ENCODE results near the gene COL11A2. TPM values are rescaled to one million over a fixed set of nuclear protein-coding genes. Genes with fewer than 3 reads are reported as not detected.

The COL11A2 gene
- total RNA-seq, 2 experiments from 2014 or later: 2.8 to 3.0 TPM

DNA sequence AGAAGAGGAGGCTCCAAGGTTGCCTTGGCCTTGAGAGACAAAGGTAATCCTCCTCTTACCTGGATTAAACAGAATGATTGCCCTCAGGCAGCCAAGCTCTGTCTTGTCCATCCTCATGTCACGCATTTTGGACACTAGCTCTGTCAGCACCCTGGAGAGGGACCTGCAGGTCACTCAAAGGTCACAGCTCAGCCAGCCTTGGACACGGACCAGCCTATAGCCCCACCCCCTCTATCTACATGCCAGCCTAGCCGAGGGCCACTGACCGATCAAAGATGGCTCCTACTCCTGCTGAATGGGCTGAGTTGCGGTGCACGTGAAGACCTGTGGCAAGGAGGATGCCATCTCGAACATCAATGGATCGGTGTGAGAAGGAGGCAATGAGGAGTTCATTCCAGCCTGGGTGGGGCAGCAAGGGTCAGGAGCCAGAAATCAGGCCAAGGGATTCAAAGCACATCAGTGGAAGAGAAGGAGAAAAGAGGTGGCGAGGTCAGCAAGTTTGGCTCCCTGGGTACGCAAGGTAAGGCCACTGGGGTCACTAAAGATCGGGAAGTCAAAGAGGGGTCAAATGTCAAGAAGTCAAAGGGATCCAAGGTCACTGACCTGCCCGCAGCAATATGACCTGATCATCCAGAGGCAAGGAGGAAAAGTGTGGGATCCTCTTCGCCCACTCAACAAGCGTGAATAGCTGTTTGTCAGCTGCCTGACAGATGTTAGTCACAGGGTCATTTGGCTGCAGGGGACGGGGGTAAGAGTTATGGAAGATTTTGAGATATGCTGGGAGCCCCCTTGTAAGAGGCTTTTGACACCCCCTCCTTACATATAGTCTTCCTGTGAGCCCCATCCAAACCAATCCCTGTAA, 3.3 kb upstream of the COL11A2 start:
- TF ChIP-seq, protein P1, sequence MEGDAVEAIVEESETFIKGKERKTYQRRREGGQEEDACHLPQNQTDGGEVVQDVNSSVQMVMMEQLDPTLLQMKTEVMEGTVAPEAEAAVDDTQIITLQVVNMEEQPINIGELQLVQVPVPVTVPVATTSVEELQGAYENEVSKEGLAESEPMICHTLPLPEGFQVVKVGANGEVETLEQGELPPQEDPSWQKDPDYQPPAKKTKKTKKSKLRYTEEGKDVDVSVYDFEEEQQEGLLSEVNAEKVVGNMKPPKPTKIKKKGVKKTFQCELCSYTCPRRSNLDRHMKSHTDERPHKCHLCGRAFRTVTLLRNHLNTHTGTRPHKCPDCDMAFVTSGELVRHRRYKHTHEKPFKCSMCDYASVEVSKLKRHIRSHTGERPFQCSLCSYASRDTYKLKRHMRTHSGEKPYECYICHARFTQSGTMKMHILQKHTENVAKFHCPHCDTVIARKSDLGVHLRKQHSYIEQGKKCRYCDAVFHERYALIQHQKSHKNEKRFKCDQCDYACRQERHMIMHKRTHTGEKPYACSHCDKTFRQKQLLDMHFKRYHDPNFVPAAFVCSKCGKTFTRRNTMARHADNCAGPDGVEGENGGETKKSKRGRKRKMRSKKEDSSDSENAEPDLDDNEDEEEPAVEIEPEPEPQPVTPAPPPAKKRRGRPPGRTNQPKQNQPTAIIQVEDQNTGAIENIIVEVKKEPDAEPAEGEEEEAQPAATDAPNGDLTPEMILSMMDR (IDR thresholded peaks at IDR 0.05): no peak

DNA sequence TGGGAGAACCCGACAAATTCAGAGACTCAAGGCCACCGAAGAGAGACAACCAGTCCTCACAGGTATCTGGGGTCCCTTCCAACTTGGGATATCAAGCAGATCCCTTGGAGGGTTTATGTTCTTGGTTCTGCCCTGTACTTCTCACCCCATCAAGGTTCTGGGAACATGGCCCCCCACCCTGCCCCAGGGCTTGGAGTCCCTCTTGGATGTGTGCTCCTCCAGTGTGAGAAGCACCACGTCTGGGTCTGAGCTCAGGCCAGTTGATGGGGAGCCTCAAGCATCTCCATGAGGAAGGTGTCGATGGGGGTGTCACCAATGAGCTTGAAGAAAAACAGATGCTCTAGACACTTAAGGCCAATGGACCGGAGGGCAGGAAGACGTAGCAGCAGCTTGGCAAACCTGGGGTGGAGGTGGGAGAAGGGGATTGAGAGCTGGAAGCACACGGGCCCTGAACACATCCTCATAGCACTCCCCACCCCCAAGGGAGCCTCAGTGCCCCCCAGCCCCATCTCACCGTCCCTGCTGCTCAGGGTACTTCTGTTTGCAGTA, 2.2 kb upstream of the COL11A2 start:
- ATAC-seq (ENCODE audit: poor library complexity) (no peak), DNase-seq (no peak)
- intact Hi-C loops (cut with DNase I, micrococcal nuclease): no loop called here
- Histone ChIP-seq H3K36me3 (ENCODE audit: insufficient read depth, low read length) (peaks cover 49% of the 10 kb centered on the region), H3K4me1 (ENCODE audit: insufficient read depth, low read length) (peaks cover 49% of the 10 kb centered on the region), H3K9me3 (ENCODE audit: control insufficient read depth in 1 of 2, insufficient read depth in 1 of 2, low read length in 2 of 2) (no peaks in the 10 kb centered on the region), H3K27ac (ENCODE audit: low read depth in 1 of 2, low read length in 2 of 2) (no peak overlapping the region), H3K27me3 (ENCODE audit: control insufficient read depth in 1 of 2, insufficient read depth in 2 of 2, low read length in 2 of 2) (peaks cover 15 to 20% of the 10 kb centered on the region in 2 experiments), H3K4me3 (ENCODE audit: low read length) (no peak overlapping the region)
- ChIA-PET POLR2A (no interaction called here), CTCF (interaction anchor here (0.8 kb wide), 1 partner anchor 33 kb away, joined by 4 read pairs; no protein-coding TSS in a partner anchor)
- Mint-ChIP-seq H3K4me1 (ENCODE audit: low read depth) (peaks cover 44% of the 10 kb centered on the region), H3K36me3 (ENCODE audit: low read depth) (peaks cover 63% of the 10 kb centered on the region), H3K9me3 (no peaks in the 10 kb centered on the region), H3K4me3 (peak overlapping the region; percentile 18), H3K27ac (peak overlapping the region; percentile 39), H3K27me3 (peaks cover 29% of the 10 kb centered on the region)
- TF ChIP-seq, protein P1 (IDR thresholded peaks at IDR 0.05): no peak

More for the DNA sequence above, 3.3 kb upstream of the COL11A2 start:
- ChIA-PET POLR2A (interaction anchor here (0.6 kb wide), 1 partner anchor 49 kb away, joined by 3 read pairs; no protein-coding TSS in a partner anchor), CTCF (no interaction called here)
- H3K36me3 ChIP-seq (ENCODE audit: insufficient read depth, low read length): peaks cover 49% of the 10 kb centered on the region
- no peak overlapping the region for H3K4me3 ChIP-seq (ENCODE audit: low read length)
- Mint-ChIP-seq H3K4me1 (ENCODE audit: low read depth) (peaks cover 51% of the 10 kb centered on the region), H3K36me3 (ENCODE audit: low read depth) (peaks cover 71% of the 10 kb centered on the region), H3K27ac (no peak overlapping the region), H3K9me3 (no peaks in the 10 kb centered on the region), H3K27me3 (peaks cover 18% of the 10 kb centered on the region), H3K4me3 (peak overlapping the region; percentile 54)
- no peak for DNase-seq
- peaks cover 15 to 20% of the 10 kb centered on the region in 2 experiments for H3K27me3 ChIP-seq (ENCODE audit: control insufficient read depth in 1 of 2, insufficient read depth in 2 of 2, low read length in 2 of 2)
- intact Hi-C loops (cut with DNase I, micrococcal nuclease): loop anchor here in 1 of 2 experiments (5.0 kb wide), 1 partner anchor 998 kb away; no protein-coding TSS in a partner anchor
- H3K4me1 ChIP-seq (ENCODE audit: insufficient read depth, low read length): peaks cover 53% of the 10 kb centered on the region
- no peak for ATAC-seq (ENCODE audit: poor library complexity)
- H3K27ac ChIP-seq (ENCODE audit: low read depth in 1 of 2, low read length in 2 of 2): no peak overlapping the region
- H3K9me3 ChIP-seq (ENCODE audit: control insufficient read depth in 1 of 2, insufficient read depth in 1 of 2, low read length in 2 of 2): no peaks in the 10 kb centered on the region

DNA sequence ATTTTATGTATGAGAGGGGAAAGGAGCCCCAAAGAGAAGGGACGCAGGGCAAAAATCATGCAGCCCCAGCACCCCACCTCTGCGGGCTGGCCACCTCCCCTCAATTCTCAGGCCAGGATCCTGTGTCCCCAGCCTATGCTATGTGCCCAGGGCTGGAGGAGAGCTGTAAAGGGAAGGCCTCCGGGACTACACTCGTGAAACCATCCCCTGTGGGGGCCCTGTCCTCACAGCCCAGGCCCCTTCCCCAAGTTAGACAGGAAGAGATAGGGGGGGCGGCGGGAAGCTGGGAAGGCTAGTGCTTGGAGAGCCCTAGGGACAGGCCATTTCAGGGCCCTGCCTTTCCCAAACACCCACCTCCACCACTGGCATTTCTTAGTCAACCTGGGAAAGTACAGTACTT, 1.4 kb upstream of the COL11A2 start:
- ChIA-PET POLR2A (interaction anchor here (1.3 kb wide), 1 partner anchor 15 kb away, joined by 5 read pairs; the partner anchor contains the start of gene RING1), CTCF (no interaction called here)
- H3K4me1 ChIP-seq (ENCODE audit: insufficient read depth, low read length): peaks cover 41% of the 10 kb centered on the region
- Mint-ChIP-seq H3K9me3 (no peaks in the 10 kb centered on the region), H3K4me1 (ENCODE audit: low read depth) (peaks cover 36% of the 10 kb centered on the region), H3K27me3 (peaks cover 35% of the 10 kb centered on the region), H3K36me3 (ENCODE audit: low read depth) (peaks cover 54% of the 10 kb centered on the region), H3K27ac (no peak overlapping the region), H3K4me3 (peak overlapping the region; percentile 58)
- intact Hi-C loops (cut with DNase I, micrococcal nuclease): no loop called here
- DNase-seq (no peak), ATAC-seq (ENCODE audit: poor library complexity) (no peak)
- peaks cover 15 to 20% of the 10 kb centered on the region in 2 experiments for H3K27me3 ChIP-seq (ENCODE audit: control insufficient read depth in 1 of 2, insufficient read depth in 2 of 2, low read length in 2 of 2)
- TF ChIP-seq, protein P1 (IDR thresholded peaks at IDR 0.05): no peak
- no peak overlapping the region for H3K4me3 ChIP-seq (ENCODE audit: low read length)
- no peak overlapping the region for H3K27ac ChIP-seq (ENCODE audit: low read depth in 1 of 2, low read length in 2 of 2)
- H3K9me3 ChIP-seq (ENCODE audit: control insufficient read depth in 1 of 2, insufficient read depth in 1 of 2, low read length in 2 of 2): peaks cover 0 to 4% of the 10 kb centered on the region in 2 experiments
- H3K36me3 ChIP-seq (ENCODE audit: insufficient read depth, low read length): peaks cover 49% of the 10 kb centered on the region

Data from CD4-positive, alpha-beta T cell (primary cell).